Right lobe of liver (tissue), 4 donors: ENCODE results near the gene SST.

Experiments used
- POLR2A ChIP-seq: fragments of 450-650 bp; IDR thresholded peaks from one replicate; pipeline ENCODE4 v1.6.1; 2017; ENCODE audit warnings: antibody characterized with exemption, mild to moderate bottlenecking
- TF ChIP-seq, protein P1 (sequence below), 4 donors: fragments of 200-600 bp in 3 of 4; fragments of 450-650 bp in 1 of 4; IDR thresholded peaks; one replicate each; pipeline versions ENCODE4 v1.5.1 to v1.8.0; 2016 to 2022; ENCODE audit warnings: antibody characterized with exemption in 4 of 4, mild to moderate bottlenecking in 2 of 4
- donor health status: DM: no; HTN: no; CAD: no.
- donor health status: DM: no; HTN: no; CAD: no.
- donor health status: DM: no; HTN: yes; CAD: no.

DNA sequence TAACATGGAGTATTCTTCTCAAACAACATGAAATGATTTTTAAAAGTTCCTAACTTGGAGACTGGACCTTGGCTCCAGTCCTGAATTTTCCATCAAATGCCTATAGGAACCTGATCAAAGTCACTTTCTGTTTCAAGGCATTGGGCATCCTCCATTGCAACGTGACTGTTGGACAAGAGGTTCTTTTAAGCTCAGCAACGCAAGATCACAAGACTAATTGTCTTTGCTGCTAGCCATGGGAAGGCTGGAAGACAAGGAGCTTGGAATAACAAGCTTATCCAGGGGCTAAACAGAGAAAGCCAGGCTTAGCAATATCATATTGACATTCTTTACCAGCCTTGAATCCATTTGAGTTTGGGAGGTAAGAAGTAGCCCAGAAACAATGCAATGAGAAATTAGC lies 48.3 kb downstream of the SST start:
- TF ChIP-seq, protein P1, sequence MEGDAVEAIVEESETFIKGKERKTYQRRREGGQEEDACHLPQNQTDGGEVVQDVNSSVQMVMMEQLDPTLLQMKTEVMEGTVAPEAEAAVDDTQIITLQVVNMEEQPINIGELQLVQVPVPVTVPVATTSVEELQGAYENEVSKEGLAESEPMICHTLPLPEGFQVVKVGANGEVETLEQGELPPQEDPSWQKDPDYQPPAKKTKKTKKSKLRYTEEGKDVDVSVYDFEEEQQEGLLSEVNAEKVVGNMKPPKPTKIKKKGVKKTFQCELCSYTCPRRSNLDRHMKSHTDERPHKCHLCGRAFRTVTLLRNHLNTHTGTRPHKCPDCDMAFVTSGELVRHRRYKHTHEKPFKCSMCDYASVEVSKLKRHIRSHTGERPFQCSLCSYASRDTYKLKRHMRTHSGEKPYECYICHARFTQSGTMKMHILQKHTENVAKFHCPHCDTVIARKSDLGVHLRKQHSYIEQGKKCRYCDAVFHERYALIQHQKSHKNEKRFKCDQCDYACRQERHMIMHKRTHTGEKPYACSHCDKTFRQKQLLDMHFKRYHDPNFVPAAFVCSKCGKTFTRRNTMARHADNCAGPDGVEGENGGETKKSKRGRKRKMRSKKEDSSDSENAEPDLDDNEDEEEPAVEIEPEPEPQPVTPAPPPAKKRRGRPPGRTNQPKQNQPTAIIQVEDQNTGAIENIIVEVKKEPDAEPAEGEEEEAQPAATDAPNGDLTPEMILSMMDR (IDR thresholded peaks at IDR 0.05), result no peak
- TF ChIP-seq POLR2A, result no peak
